GM21390 (cell line): ENCODE results near the gene C1QL4.

Source experiments
- ATAC-seq: cut with Tn5 transposase; IDR thresholded peaks from one replicate; pipeline ENCODE4 v1.9.1; 2021; ENCODE audit not compliant: unreplicated experiment

The C1QL4 gene

GRCh38 chr12:49348781-49349180, 11.8 kb upstream of the C1QL4 start:
- ATAC-seq, result no peak

GRCh38 chr12:49347311-49348193, 10.6 kb upstream of the C1QL4 start:
- peak; percentile 57 for ATAC-seq

GRCh38 chr12:49346659-49347310, 9.8 kb upstream of the C1QL4 start, which contains the start of gene DNAJC22:
DNAJC22 (plus strand) TSS chr12:49346888; CDS start chr12:49348873, 1,985 bp downstream.
- ATAC-seq, result no peak

GRCh38 chr12:49345825-49346658, 9.1 kb upstream of the C1QL4 start:
- ATAC-seq, result no peak

GRCh38 chr12:49345051-49345824, 8.2 kb upstream of the C1QL4 start:
- ATAC-seq, result no peak

- ATAC-seq, result no peak
Measured at GRCh38 chr12:49344486-49345050, 7.6 kb upstream of the C1QL4 start.

GRCh38 chr12:49342914-49343731, 6.1 kb upstream of the C1QL4 start:
- ATAC-seq, result no peak

- peak; percentile 70 for ATAC-seq
Measured at GRCh38 chr12:49342066-49342913, 5.3 kb upstream of the C1QL4 start.

- ATAC-seq, result no peak
Measured at GRCh38 chr12:49341777-49342065, 4.7 kb upstream of the C1QL4 start.

GRCh38 chr12:49340971-49341776, 4.2 kb upstream of the C1QL4 start:
- no peak for ATAC-seq

- no peak for ATAC-seq
Measured at GRCh38 chr12:49340095-49340870, 3.3 kb upstream of the C1QL4 start.

- ATAC-seq, result no peak
Measured at GRCh38 chr12:49339464-49339861, 2.5 kb upstream of the C1QL4 start.

- ATAC-seq, result no peak
Measured at GRCh38 chr12:49338830-49339463, 2.0 kb upstream of the C1QL4 start.

GRCh38 chr12:49335955-49336644, 888 bp downstream of the C1QL4 start:
- no peak for ATAC-seq

GRCh38 chr12:49335118-49335954, 1.7 kb downstream of the C1QL4 start:
- ATAC-seq, result no peak
